Activated CD4-positive, alpha-beta memory T cell treated with anti-CD3 and anti-CD28 coated beads, Interleukin-2, amount 10 ng/mL, durations not matched to agents 7 days and 5 days (primary cell): ENCODE measurements around the gene ARHGAP4. TPM values are rescaled to one million over a fixed set of nuclear protein-coding genes. Genes with fewer than 3 reads are reported as not detected.

Experiments used
- CTCF ChIA-PET: fragments of 350-600 bp; sonication (Branson Sonifier 250); formaldehyde crosslinking; loops from one replicate; lab custom pipeline; 2021; ENCODE audit warnings: antibody characterized with exemption, inconsistent platforms; lab: Charles Lee
- POLR2A ChIA-PET: fragments of 350-600 bp; sonication (Branson Sonifier 250); formaldehyde crosslinking; loops from one replicate; lab custom pipeline; 2021; ENCODE audit warnings: antibody characterized with exemption; lab: Charles Lee
- DNase-seq: peaks from one replicate; pipeline ENCODE4 v3.0.0-alpha.2; 2020
- H3K27ac Mint-ChIP-seq: one replicate; pipeline ENCODE4 v1.8.0; 2021; ENCODE audit warnings: mild to moderate bottlenecking, mixed read lengths
- H3K27me3 Mint-ChIP-seq: one replicate; pipeline ENCODE4 v1.8.0; 2021; ENCODE audit warnings: mixed read lengths
- H3K36me3 Mint-ChIP-seq: one replicate; pipeline ENCODE4 v1.8.0; 2021; ENCODE audit warnings: low read depth, mixed read lengths
- H3K4me1 Mint-ChIP-seq: one replicate; pipeline ENCODE4 v1.8.0; 2021; ENCODE audit warnings: mixed read lengths
- H3K4me3 Mint-ChIP-seq: one replicate; pipeline ENCODE4 v1.8.0; 2021; ENCODE audit warnings: mild to moderate bottlenecking, mixed read lengths
- H3K9me3 Mint-ChIP-seq: one replicate; pipeline ENCODE4 v1.8.0; 2021; ENCODE audit warnings: mixed read lengths
- total RNA-seq, 2 experiments: library from RNA; stranded (reverse); gene quantifications; one replicate each; pipeline ENCODE4 v1.2.3, GENCODE V29; 2021

Gene ARHGAP4
- total RNA-seq, 2 experiments from 2014 or later = 262 to 267 TPM

- CTCF ChIA-PET = interaction anchor here (1.6 kb wide), 1 partner anchor 53 kb away, joined by 3 read pairs; no protein-coding TSS in a partner anchor
- no peak overlapping the region for H3K4me3 Mint-ChIP-seq
- no peak for DNase-seq
Measured at GRCh38 chrX:153960077-153960476, 34.0 kb upstream of the ARHGAP4 start.

DNA sequence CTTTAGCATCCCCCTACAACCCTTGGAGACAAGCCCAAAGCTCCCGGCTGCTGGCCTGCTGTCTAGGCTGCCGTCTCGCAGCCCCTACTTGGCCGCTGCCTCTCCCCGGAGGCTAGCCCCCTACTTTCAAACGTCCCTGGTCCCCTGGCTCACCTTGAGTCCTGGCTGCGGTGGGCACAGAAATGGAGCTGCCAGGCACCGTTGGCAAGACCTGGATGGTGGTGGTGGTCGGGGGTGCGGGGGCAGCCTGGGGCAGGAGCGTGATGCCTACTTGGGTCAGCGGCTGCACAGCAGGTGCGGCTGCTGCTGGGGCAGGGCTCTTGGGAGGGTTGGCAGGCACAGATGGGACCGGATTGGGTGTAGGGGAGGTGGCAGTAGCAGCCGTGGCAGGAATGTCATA lies 33.6 kb upstream of the ARHGAP4 start:
- Mint-ChIP-seq H3K9me3 (no peaks in the 10 kb centered on the region), H3K4me1 (peaks cover 2% of the 10 kb centered on the region), H3K4me3 (no peak overlapping the region), H3K36me3 (peaks cover 49% of the 10 kb centered on the region), H3K27me3 (no peaks in the 10 kb centered on the region), H3K27ac (no peak overlapping the region)
- no peak for DNase-seq
- ChIA-PET CTCF (interaction anchor here (1.6 kb wide), 1 partner anchor 54 kb away, joined by 3 read pairs; no protein-coding TSS in a partner anchor), POLR2A (interaction anchor here (3.9 kb wide), 1 partner anchor 11 kb away, joined by 13 read pairs; the partner anchor contains the start of gene HCFC1)

More at GRCh38 chrX:153960077-153960476, 34.0 kb upstream of the ARHGAP4 start:
- Mint-ChIP-seq H3K27me3 (no peaks in the 10 kb centered on the region), H3K36me3 (peaks cover 46% of the 10 kb centered on the region), H3K9me3 (no peaks in the 10 kb centered on the region), H3K27ac (no peak overlapping the region), H3K4me1 (peaks cover 2% of the 10 kb centered on the region)
- POLR2A ChIA-PET = interaction anchor here (3.9 kb wide), 1 partner anchor 11 kb away, joined by 13 read pairs; the partner anchor contains the start of gene HCFC1

DNA sequence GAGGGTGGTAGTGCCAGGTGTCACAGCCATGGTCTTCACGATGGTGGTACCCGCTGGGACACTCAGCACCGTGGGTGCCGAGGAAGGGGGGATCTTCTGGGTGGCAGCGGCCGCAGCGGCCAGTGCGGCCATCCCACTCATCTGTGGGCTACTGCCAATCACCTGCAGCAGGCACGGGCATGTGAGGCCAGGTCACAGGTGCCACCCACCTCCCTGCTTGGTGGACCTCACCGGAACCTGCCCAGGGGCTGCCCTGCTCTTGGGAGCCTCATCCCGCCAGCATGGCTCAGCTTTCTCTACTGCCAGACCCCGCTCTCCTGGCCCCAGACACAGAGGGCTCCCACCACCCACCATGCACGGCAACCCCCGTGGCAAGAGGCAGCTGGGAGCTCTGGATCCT lies 32.5 kb upstream of the ARHGAP4 start:
- Mint-ChIP-seq H3K4me1 (peaks cover 3% of the 10 kb centered on the region), H3K36me3 (peaks cover 55% of the 10 kb centered on the region), H3K9me3 (no peaks in the 10 kb centered on the region), H3K27ac (no peak overlapping the region), H3K27me3 (no peaks in the 10 kb centered on the region), H3K4me3 (no peak overlapping the region)
- no peak for DNase-seq
- ChIA-PET CTCF (no interaction called here), POLR2A (interaction anchor here (1.0 kb wide), 1 partner anchor 12 kb away, joined by 3 read pairs; no protein-coding TSS in a partner anchor)

DNA sequence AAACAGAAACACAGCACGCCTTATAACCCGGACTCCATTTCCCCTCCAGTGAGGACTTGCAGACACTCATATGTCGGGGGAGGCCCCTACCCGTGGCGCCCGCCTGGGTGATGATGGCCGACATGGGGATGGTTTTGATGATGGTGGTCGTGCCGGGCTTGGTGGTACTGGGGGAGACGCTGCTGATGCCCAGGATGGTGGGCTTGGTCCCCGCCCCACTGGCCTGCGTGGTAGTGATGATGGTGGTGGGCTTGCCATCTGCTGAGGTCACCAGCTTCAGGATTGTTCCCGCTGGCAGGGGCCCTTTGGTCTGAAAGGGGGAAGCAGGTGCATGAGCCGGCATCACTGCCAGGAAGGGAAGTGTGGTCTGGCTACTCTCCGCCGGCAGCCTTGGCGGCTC lies 31.2 kb upstream of the ARHGAP4 start:
- H3K27ac Mint-ChIP-seq = no peak overlapping the region
- peaks cover 56% of the 10 kb centered on the region for H3K36me3 Mint-ChIP-seq
- no peaks in the 10 kb centered on the region for H3K27me3 Mint-ChIP-seq
- no peak for DNase-seq
- H3K4me1 Mint-ChIP-seq = peaks cover 6% of the 10 kb centered on the region
- H3K4me3 Mint-ChIP-seq = no peak overlapping the region
- CTCF ChIA-PET = no interaction called here
- POLR2A ChIA-PET = no interaction called here
- H3K9me3 Mint-ChIP-seq = no peaks in the 10 kb centered on the region

GRCh38 chrX:153956044-153956907 lies 30.2 kb upstream of the ARHGAP4 start:
- no peaks in the 10 kb centered on the region for H3K27me3 Mint-ChIP-seq
- H3K4me3 Mint-ChIP-seq = no peak overlapping the region
- H3K36me3 Mint-ChIP-seq = peaks cover 55% of the 10 kb centered on the region
- ChIA-PET CTCF (no interaction called here), POLR2A (interaction anchor here (1.1 kb wide), 1 partner anchor 28 kb away, joined by 3 read pairs; no protein-coding TSS in a partner anchor)
- H3K4me1 Mint-ChIP-seq = peaks cover 6% of the 10 kb centered on the region
- H3K9me3 Mint-ChIP-seq = no peaks in the 10 kb centered on the region
- no peak for DNase-seq
- no peak overlapping the region for H3K27ac Mint-ChIP-seq

DNA sequence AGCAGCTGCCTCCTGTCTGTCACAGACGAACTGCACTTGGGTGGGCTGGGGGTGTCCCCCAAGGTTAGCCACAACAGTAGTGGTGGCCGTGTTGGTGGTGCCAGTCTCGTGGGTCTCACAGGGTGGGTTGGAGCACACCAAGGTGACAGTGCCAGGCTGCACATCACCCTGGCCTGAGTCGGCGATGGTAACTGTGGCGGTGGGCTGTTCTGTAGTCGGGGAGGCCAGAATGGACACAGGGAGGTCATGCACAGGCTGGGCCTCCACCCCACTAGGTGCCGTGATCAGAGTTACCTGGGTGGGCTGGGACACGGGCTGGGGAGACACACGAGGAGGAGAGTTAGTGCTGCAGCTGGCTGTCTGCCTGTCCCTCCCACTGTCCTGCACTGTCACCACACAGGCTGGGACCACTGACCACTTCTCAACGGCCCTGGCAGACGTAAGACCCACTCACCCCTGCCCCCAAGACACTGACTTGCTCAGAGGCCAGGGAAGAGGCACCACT lies 29.2 kb upstream of the ARHGAP4 start:
- Mint-ChIP-seq H3K4me3 (no peak overlapping the region), H3K27me3 (no peaks in the 10 kb centered on the region), H3K27ac (peak overlapping the region; percentile 34), H3K4me1 (peaks cover 10% of the 10 kb centered on the region), H3K36me3 (peaks cover 52% of the 10 kb centered on the region), H3K9me3 (no peaks in the 10 kb centered on the region)
- POLR2A ChIA-PET = no interaction called here
- no peak for DNase-seq
- CTCF ChIA-PET = no interaction called here

GRCh38 chrX:153954558-153955227 lies 28.6 kb upstream of the ARHGAP4 start:
- ChIA-PET POLR2A (no interaction called here), CTCF (no interaction called here)
- H3K9me3 Mint-ChIP-seq = no peaks in the 10 kb centered on the region
- no peak overlapping the region for H3K27ac Mint-ChIP-seq
- H3K4me1 Mint-ChIP-seq = peaks cover 10% of the 10 kb centered on the region
- no peak for DNase-seq
- H3K4me3 Mint-ChIP-seq = no peak overlapping the region
- peaks cover 49% of the 10 kb centered on the region for H3K36me3 Mint-ChIP-seq
- no peaks in the 10 kb centered on the region for H3K27me3 Mint-ChIP-seq

DNA sequence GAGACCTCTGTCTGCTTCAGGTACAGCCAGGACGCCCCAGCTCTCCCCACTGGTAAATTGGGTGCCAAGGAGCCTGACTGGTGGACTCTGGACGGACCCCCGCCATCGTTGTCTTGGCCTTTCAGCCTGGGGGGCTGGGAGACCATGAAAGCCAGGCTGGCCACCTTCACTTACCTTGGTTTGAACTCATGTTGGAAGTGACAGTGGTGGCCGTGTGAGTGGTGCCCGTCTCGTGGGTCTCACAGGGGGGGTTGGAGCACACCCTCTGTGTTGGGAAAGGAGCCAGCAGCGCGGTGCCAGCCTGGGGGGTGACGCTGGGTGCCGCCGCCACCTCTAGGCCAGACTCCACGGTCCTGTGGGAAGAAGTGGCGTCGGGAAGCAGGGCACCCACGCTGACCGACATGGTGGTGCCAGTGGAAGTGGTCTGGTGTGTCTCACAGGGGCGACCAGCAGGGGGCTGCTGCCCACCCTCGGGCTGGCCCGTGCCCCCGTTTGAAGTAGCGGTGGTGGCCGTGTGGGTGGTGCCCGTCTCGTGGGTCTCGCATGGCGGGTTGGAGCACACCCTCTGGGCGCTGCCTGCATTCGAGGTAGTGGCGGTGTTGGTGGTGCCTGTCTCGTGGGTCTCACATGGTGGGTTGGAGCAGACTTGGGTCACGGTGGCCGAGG lies 28.0 kb upstream of the ARHGAP4 start:
- peaks cover 52% of the 10 kb centered on the region for H3K36me3 Mint-ChIP-seq
- ChIA-PET POLR2A (no interaction called here), CTCF (interaction anchor here (1.0 to 1.2 kb wide), 2 partner anchors 16 to 26 kb away, joined by 4 to 5 read pairs; no protein-coding TSS in a partner anchor)
- H3K27ac Mint-ChIP-seq = no peak overlapping the region
- no peak for DNase-seq
- no peak overlapping the region for H3K4me3 Mint-ChIP-seq
- no peaks in the 10 kb centered on the region for H3K9me3 Mint-ChIP-seq
- H3K4me1 Mint-ChIP-seq = peaks cover 10% of the 10 kb centered on the region
- no peaks in the 10 kb centered on the region for H3K27me3 Mint-ChIP-seq

- no peaks in the 10 kb centered on the region for H3K9me3 Mint-ChIP-seq
- DNase-seq = peak; percentile 77
- ChIA-PET CTCF (interaction anchor here (1.0 to 1.2 kb wide), 2 partner anchors 17 to 26 kb away, joined by 4 to 5 read pairs; no protein-coding TSS in a partner anchor), POLR2A (interaction anchor here (1.1 kb wide), 1 partner anchor 15 kb away, joined by 4 read pairs; no protein-coding TSS in a partner anchor)
- H3K4me3 Mint-ChIP-seq = no peak overlapping the region
- H3K4me1 Mint-ChIP-seq = peaks cover 12% of the 10 kb centered on the region
- no peaks in the 10 kb centered on the region for H3K27me3 Mint-ChIP-seq
- peaks cover 52% of the 10 kb centered on the region for H3K36me3 Mint-ChIP-seq
- H3K27ac Mint-ChIP-seq = peak overlapping the region; percentile 54
Measured at GRCh38 chrX:153953342-153953830, 27.3 kb upstream of the ARHGAP4 start.

- POLR2A ChIA-PET = interaction anchor here (1.1 to 1.2 kb wide), 2 partner anchors 16 to 28 kb away, joined by 4 to 7 read pairs; no protein-coding TSS in a partner anchor
- CTCF ChIA-PET = interaction anchor here (1.1 to 9.4 kb wide), 2 partner anchors 27 to 138 kb away, joined by 3 to 148 read pairs; partner anchors contain the start of gene ARHGAP4
- H3K27ac Mint-ChIP-seq = no peak overlapping the region
- no peak for DNase-seq
- peaks cover 16% of the 10 kb centered on the region for H3K4me1 Mint-ChIP-seq
- H3K4me3 Mint-ChIP-seq = no peak overlapping the region
- H3K9me3 Mint-ChIP-seq = no peaks in the 10 kb centered on the region
- no peaks in the 10 kb centered on the region for H3K27me3 Mint-ChIP-seq
- peaks cover 54% of the 10 kb centered on the region for H3K36me3 Mint-ChIP-seq
Measured at GRCh38 chrX:153952373-153953026, 26.4 kb upstream of the ARHGAP4 start.

- Mint-ChIP-seq H3K27me3 (no peaks in the 10 kb centered on the region), H3K4me3 (no peak overlapping the region), H3K27ac (no peak overlapping the region), H3K4me1 (peaks cover 20% of the 10 kb centered on the region), H3K36me3 (peaks cover 50% of the 10 kb centered on the region), H3K9me3 (no peaks in the 10 kb centered on the region)
- CTCF ChIA-PET = interaction anchor here (1.1 to 9.4 kb wide), 2 partner anchors 26 to 138 kb away, joined by 3 to 148 read pairs; partner anchors contain the start of gene ARHGAP4
- no peak for DNase-seq
- POLR2A ChIA-PET = interaction anchor here (1.2 to 8.7 kb wide), 3 partner anchors 15 to 27 kb away, joined by 4 to 140 read pairs (median 7); partner anchors contain the start of gene ARHGAP4
Measured at GRCh38 chrX:153951683-153952372, 25.8 kb upstream of the ARHGAP4 start.
